ENCODE results near the gene SESN3. TPM values are rescaled to one million over a fixed set of nuclear protein-coding genes. Genes with fewer than 3 reads are reported as not detected.

SESN3 gene
- total RNA-seq, 1 experiment from 2014 or later = 0.55 TPM

DNA sequence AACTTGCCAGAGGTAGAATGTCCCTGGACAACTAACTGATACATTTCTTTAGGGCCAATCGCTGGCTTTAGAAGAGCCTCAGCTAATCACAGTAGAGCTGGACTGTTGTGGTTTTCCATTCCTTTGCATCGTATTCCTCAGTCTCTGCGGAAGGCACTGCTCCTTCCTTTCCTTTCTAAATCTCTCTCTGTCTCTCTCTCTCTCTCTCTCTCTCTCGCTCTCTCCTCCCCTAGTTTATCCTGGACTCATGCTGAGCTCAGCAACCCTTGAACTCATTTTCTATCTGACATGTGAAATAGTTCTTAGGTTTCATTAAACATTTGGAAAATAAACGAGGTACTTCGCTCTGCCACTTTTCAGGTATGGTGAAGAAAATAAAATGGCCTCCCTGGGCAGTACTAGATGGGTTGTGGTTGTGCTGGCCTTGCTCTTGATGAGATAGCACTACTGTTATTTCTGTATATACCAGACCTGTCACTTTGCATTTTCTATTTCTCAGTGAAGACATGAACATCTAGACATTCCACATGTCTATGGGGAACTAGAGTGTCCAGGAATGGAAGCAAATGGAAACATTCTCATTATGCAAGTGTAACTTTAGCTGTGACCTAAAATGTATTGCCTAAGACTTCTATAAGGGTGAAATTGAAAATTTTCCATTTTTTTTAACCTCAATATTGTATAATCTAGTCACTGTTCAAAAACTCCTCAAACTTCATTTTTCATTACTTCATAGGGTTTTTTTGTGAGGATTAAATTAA is 12.0 kb upstream of the SESN3 start:
- no peaks in the 10 kb centered on the region for H3K4me1 ChIP-seq (ENCODE audit: insufficient read depth, low read length)
- TF ChIP-seq CTCF (conservative IDR thresholded peaks at IDR 0.05; ENCODE audit: low read depth, low read length) (no peak), EZH2 (IDR thresholded peaks at IDR 0.05; ENCODE audit: low read length, unreplicated experiment) (no peak), EZH2phosphoT487 (IDR thresholded peaks at IDR 0.05; ENCODE audit: borderline replicate concordance, low read length) (no peak)
- no TSS peak for BruUV-seq (replicated peaks)
- no peaks in the 10 kb centered on the region for H3F3A ChIP-seq (ENCODE audit: low read length, unreplicated experiment)
- no peak overlapping the region for H3K9ac ChIP-seq (ENCODE audit: low read length)
- no peaks in the 10 kb centered on the region for H3K79me2 ChIP-seq (ENCODE audit: low read length)
- H3K9me2 ChIP-seq (replicated peaks; ENCODE audit: low read length) = no peaks in the 10 kb centered on the region
- H3K27me3 ChIP-seq (ENCODE audit: low read length) = peaks cover 65% of the 10 kb centered on the region
- H3K36me3 ChIP-seq (ENCODE audit: low read depth, low read length) = no peaks in the 10 kb centered on the region
- no peak overlapping the region for H3K27ac ChIP-seq (ENCODE audit: low read length)
- DNase-seq = no peak
- no peak overlapping the region for H3K4me2 ChIP-seq (ENCODE audit: low read length)
- H3K4me3 ChIP-seq (ENCODE audit: low read length) = no peak overlapping the region
- H3K9me3 ChIP-seq (ENCODE audit: low read length) = no peaks in the 10 kb centered on the region
- H2AFZ ChIP-seq (ENCODE audit: low read length) = no peak overlapping the region
- ChIA-PET CTCF (no interaction called here), POLR2A (ENCODE audit: unreplicated experiment) (no interaction called here)
- intact Hi-C loops (cut with micrococcal nuclease) = no loop called here
- H4K20me1 ChIP-seq (ENCODE audit: low read length) = no peaks in the 10 kb centered on the region
- no peak for ATAC-seq

- H4K20me1 ChIP-seq (ENCODE audit: low read length) = no peaks in the 10 kb centered on the region
- H3K79me2 ChIP-seq (ENCODE audit: low read length) = no peaks in the 10 kb centered on the region
- DNase-seq (no peak), ATAC-seq (no peak)
- H3K36me3 ChIP-seq (ENCODE audit: low read depth, low read length) = no peaks in the 10 kb centered on the region
- CTCF ChIA-PET = no interaction called here
- TF ChIP-seq CTCF (conservative IDR thresholded peaks at IDR 0.05; ENCODE audit: low read depth, low read length) = no peak
- TF ChIP-seq EZH2 (IDR thresholded peaks at IDR 0.05; ENCODE audit: low read length, unreplicated experiment) = no peak
- no peak for TF ChIP-seq EZH2phosphoT487 (IDR thresholded peaks at IDR 0.05; ENCODE audit: borderline replicate concordance, low read length)
- POLR2A ChIA-PET (ENCODE audit: unreplicated experiment) = no interaction called here
- no TSS peak for BruUV-seq (replicated peaks)
- H3K9ac ChIP-seq (ENCODE audit: low read length) = no peak overlapping the region
- no peak overlapping the region for H3K4me3 ChIP-seq (ENCODE audit: low read length)
- no peak overlapping the region for H3K27ac ChIP-seq (ENCODE audit: low read length)
- H2AFZ ChIP-seq (ENCODE audit: low read length) = no peak overlapping the region
- intact Hi-C loops (cut with micrococcal nuclease) = no loop called here
- H3K4me2 ChIP-seq (ENCODE audit: low read length) = no peak overlapping the region
- H3K27me3 ChIP-seq (ENCODE audit: low read length) = peaks cover 67% of the 10 kb centered on the region
- no peaks in the 10 kb centered on the region for H3K4me1 ChIP-seq (ENCODE audit: insufficient read depth, low read length)
- no peaks in the 10 kb centered on the region for H3K9me3 ChIP-seq (ENCODE audit: low read length)
- H3K9me2 ChIP-seq (replicated peaks; ENCODE audit: low read length) = no peaks in the 10 kb centered on the region
- no peaks in the 10 kb centered on the region for H3F3A ChIP-seq (ENCODE audit: low read length, unreplicated experiment)
Observed at GRCh38 chr11:95242091-95242844, 11.3 kb upstream of the SESN3 start.

GRCh38 chr11:95241681-95242081 is 10.7 kb upstream of the SESN3 start:
- no peaks in the 10 kb centered on the region for H4K20me1 ChIP-seq (ENCODE audit: low read length)
- intact Hi-C loops (cut with micrococcal nuclease) = no loop called here
- no peak overlapping the region for H3K4me2 ChIP-seq (ENCODE audit: low read length)
- POLR2A ChIA-PET (ENCODE audit: unreplicated experiment) = no interaction called here
- no peak overlapping the region for H3K4me3 ChIP-seq (ENCODE audit: low read length)
- H3K27ac ChIP-seq (ENCODE audit: low read length) = no peak overlapping the region
- H3F3A ChIP-seq (ENCODE audit: low read length, unreplicated experiment) = no peaks in the 10 kb centered on the region
- no peak overlapping the region for H3K9ac ChIP-seq (ENCODE audit: low read length)
- H3K9me2 ChIP-seq (replicated peaks; ENCODE audit: low read length) = no peaks in the 10 kb centered on the region
- H3K27me3 ChIP-seq (ENCODE audit: low read length) = peaks cover 71% of the 10 kb centered on the region
- no peak overlapping the region for H2AFZ ChIP-seq (ENCODE audit: low read length)
- TF ChIP-seq EZH2 (IDR thresholded peaks at IDR 0.05; ENCODE audit: low read length, unreplicated experiment) = no peak
- TF ChIP-seq CTCF (conservative IDR thresholded peaks at IDR 0.05; ENCODE audit: low read depth, low read length) = no peak
- no peak for TF ChIP-seq EZH2phosphoT487 (IDR thresholded peaks at IDR 0.05; ENCODE audit: borderline replicate concordance, low read length)
- no peaks in the 10 kb centered on the region for H3K9me3 ChIP-seq (ENCODE audit: low read length)
- no peaks in the 10 kb centered on the region for H3K4me1 ChIP-seq (ENCODE audit: insufficient read depth, low read length)
- ATAC-seq (no peak), DNase-seq (no peak)
- CTCF ChIA-PET = no interaction called here
- H3K36me3 ChIP-seq (ENCODE audit: low read depth, low read length) = no peaks in the 10 kb centered on the region
- H3K79me2 ChIP-seq (ENCODE audit: low read length) = no peaks in the 10 kb centered on the region
- BruUV-seq (replicated peaks) = no TSS peak

Data from PC-3 (cell line).